Activated naive CD4-positive, alpha-beta T cell treated with anti-CD3 and anti-CD28 coated beads, Interleukin-2, amount 50 U/mL, for 16 hours (primary cell): ENCODE data around the gene IGF2BP3.
"Not testable (repeated sequence)": the region's sequence is repeated elsewhere in the genome, so short reads cannot be mapped to it uniquely, and the experiment has no call there.

ENCODE experiments used
- DNase-seq: peaks from one replicate; pipeline ENCODE4 v3.0.0-alpha.2; 2020

The IGF2BP3 gene

DNA sequence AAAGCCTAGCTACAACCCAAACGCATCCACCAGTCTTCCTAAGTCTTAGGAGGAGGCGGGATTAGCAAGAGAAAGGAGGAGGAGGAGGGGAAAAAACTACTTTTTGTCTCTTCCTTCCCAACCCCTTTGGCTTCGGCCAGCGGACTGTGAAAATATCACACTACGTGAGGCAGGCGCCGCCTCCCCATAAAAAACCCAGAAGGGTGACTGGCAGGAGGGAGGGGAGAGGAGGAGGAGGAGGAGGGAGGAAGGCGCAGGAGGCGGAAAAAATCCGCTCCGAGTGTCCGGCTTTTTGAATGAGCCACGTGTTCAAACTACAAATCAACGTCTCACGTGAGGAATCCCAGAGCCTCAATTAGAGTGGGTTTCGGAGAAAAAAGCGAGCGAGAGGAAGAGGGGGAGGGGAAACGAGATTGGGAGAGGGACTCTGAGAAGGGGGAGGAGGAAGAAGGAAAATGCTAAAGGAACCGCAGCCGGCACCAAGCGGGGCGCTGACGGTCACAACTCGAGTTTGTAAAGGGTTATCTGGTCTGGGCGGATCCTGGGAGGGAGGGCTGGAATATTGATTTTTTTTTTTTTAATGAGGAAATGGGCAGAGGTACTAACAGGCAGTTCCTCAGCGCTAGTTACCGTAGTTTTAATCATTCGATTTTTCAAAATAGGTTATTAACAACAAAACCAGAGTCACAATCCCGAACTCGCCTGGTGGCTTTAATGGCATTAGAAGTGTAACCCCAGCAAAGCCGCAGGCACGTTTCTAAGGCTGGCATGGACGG, at the start of gene IGF2BP3:
TSS of gene IGF2BP3 (minus strand) at position 162 of the 776 bp plus-strand sequence. CDS start 381 bp downstream, outside the sequence.
- peak; percentile 23 for DNase-seq

DNA sequence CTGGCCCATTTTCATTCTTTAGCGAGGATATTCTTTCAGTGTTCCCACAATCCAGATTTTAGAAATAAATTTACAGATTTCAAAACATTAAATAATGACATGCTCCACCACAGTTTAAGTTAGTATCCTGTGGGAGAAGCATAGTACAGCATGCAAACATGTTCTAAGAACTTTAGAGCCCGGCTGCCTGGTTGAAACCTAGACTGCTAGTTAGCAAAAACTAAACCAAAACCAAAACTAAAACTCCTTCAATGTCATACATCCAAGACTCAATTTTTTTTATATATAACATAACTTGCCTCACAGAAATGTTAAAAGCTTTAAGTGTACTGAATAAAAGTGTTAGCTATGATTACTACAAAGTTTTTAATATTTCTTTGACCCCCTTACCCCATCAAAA, 44.5 kb upstream of the IGF2BP3 start:
- no peak for DNase-seq

GRCh38 chr7:23513746-23514145, 43.5 kb upstream of the IGF2BP3 start:
- not testable (repeated sequence) for DNase-seq

- no peak for DNase-seq
Measured at GRCh38 chr7:23494009-23494408, 23.7 kb upstream of the IGF2BP3 start.

GRCh38 chr7:23491502-23491901, 21.2 kb upstream of the IGF2BP3 start:
- no peak for DNase-seq

DNA sequence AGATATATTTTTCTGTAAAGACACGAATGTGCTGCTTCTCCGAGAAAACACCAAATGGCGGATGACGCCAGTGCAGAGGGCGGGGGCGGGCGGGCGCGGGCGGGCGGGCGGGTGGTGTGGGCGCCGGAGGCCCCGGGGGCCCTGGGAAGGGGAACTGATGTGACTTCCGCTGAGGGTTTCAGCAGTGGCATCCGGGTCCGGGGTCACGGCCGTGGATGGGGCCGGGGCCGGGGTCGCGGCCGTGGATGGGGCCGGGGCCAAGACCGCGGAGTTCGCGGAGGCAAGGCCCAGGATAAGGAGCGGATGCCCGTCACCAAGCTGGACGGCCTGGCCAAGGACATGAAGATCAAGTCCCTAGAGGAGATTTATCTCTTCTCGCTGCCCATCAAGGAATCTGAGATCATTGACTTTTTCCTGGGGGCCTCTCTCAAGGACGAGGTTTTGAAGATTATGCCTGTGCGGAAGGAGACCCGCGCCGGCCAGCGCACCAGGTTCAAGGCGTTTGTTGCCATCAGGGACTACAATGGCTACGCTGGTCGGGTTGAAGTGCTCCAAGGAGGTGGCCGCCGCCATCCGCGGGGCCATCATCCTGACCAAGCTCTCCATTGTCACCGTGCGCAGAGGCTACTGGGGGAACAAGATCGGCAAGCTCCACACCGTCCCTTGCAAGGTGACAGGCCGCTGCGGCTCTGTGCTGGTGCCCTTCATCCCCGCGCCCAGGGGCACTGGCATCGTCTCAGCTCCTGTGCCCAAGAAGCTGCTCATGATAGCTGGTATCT, 20.3 kb upstream of the IGF2BP3 start:
- DNase-seq: peak; percentile 51

GRCh38 chr7:23488714-23489113, 18.4 kb upstream of the IGF2BP3 start:
- not testable (repeated sequence) for DNase-seq

DNA sequence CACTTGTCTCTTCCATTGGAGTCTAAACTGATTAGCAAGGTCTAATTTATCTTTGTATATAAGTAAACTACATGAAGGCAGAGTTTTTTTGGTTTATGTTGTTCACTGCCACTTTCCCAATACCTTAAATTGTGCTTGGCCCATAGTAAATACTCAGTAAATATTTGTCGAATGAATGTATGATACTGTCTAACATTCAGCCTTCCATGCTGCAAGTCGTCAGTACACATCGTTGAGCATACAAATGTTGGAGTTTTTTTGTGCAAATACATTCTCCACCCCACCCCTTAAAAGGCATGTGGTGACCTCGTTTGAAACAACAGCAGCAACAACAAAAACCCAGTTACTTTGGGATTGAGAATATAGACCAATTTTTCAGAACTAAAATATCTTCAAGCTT, 17.4 kb upstream of the IGF2BP3 start:
- DNase-seq: no peak

- no peak for DNase-seq
Measured at GRCh38 chr7:23486002-23486773, 15.9 kb upstream of the IGF2BP3 start.

DNA sequence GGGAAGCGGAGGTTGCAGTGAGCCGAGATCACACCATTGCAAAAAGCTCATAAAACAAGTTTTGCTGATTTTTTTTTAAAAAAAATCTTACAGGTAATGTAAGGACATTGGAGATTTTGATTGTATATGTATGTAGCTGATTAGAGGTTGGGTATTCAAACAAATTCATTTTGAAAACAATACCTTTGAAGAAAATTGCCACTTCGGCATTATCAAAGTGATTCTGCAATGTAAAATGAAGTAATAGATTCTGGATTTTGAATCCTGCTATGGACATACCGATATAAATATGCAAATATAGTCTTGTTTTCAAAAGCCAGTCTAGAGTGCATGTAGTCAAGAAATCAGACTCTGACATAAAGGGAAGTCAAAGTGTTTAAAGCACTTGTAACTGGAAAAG, 12.4 kb upstream of the IGF2BP3 start:
- no peak for DNase-seq

DNA sequence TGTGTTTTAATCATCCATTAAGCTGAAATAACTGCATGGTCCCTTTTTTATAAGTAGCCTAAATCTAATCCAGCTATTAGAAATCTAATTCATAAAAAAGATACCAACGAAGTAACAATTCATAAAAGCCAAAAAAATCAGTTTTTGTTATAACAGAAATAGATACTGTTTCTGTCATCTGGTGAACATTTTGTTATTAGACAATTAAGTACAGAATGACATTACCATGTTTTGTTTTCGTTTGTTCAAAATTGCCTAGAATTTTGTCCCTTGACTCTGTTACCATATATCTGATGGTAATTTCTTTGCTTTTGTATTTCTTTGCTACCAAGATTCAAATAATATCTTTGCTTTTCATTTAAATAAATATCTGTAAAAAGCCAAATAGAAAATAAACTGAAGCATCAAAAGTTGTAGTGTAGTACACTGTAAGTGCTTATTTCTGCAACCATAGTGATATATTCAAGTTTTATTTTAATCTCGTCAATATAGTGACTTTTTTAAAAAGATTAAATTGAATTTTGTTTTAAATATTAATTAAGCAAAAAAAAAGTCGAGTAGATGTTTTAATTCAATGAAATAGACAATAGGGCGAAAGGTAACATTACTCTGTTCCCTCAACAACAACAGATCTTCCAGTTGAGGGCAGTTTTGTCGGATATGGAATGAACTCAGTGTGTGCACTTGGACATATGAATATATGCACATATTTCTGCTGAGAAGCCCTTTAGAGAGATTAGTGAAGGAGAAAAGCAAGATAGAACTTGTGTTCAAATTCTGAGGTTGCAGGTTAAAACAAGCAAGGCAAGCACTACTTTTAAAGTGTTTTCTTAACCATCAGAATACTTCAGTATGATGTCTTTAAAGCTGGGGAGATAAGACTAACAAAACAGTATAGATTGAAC, 7.9 kb upstream of the IGF2BP3 start:
- no peak for DNase-seq

GRCh38 chr7:23477157-23477499, 6.8 kb upstream of the IGF2BP3 start:
- no peak for DNase-seq

GRCh38 chr7:23476286-23477156, 6.2 kb upstream of the IGF2BP3 start:
- no peak for DNase-seq

DNA sequence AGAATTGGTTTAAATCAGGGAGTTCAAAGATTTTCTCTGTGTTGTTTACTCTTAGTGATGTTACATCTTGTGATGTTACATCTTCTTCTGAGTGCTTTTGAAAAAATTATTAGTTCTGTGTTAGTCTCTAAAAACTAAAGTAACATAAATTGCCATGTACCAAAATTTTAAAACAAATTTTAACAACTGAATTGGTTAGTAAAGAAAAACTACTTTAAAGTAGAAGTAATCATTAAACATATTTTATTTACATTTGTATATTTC, 5.2 kb upstream of the IGF2BP3 start:
- no peak for DNase-seq

GRCh38 chr7:23474829-23475575, 4.7 kb upstream of the IGF2BP3 start:
- no peak for DNase-seq

DNA sequence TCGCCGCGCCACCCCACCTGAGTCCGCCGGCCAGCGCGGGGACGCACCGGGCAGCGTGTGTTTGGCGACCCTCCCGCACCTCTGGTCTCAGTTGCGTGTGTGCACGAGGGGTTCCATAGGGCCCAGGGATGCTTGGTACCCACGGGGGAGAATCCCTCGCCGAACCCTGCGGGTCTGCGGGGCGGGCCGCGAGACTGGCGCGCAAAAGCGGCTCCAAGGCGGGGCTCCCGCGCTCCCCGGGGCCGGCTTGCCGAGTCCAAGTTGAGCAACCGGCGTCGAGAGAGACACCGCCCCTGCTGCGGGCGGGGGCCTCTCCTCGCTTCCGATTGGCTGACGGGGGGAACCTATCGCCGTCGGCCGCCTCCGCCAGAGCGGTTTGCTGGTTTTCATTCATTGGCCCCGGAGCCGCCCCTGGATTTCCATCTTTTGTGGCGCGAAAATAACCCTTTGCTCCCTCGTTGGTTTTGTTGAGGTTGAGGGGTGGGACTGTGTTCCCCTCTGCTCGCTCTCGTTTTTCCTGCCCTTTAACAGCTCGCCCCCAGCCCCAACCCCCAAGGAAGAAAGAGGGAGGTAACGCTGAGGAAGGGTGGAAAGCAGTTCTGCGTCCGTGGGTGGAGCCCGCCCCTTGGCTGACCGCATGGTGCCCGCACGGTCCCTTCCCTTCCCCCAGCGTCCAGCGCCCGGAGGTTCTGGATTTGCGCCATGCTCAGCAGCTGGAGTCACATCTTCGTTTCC, 4.0 kb upstream of the IGF2BP3 start:
- peak; percentile 56 for DNase-seq

GRCh38 chr7:23473844-23474093, 3.5 kb upstream of the IGF2BP3 start:
- no peak for DNase-seq

DNA sequence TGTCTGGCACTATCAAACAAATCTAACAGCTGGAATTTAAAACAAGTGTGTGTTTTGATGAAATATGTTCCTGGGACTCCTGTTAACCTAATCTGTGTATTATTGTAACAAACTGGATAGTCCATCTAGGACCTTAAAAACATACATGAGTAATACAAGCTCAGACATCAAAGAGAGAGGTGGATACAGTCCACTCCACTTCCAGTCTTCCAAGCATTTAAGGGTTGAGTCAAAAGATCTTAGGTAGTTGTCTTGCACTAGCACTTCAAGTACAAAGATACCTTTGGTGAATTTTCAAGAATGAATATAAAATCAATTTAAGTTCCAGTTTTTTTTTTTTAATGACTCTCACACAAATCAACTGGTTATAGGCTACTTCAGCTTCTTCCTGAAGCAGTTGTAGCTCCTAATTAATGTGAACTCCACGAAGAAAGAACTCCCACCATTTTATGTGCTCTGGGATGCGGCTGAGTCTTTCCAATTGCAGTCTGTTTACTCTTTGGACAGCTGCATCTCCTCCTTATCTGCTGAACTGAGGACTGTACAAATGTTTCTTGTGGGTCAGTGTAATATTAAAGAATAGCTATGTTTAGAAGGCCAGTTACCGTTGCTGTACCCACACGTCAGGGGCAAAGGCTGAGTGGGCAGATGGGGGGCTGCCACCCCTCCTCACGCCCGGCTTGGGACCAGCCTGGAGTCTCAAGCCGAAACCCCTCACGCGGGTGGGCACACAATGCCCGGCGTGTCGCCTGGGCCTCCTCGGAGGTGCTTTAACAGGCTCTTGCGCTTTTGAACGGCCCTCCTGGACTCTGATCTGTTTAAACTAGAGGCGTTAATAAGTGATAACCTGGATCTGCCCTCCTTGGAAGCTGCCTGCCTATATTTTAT, 2.9 kb upstream of the IGF2BP3 start:
- no peak for DNase-seq

DNA sequence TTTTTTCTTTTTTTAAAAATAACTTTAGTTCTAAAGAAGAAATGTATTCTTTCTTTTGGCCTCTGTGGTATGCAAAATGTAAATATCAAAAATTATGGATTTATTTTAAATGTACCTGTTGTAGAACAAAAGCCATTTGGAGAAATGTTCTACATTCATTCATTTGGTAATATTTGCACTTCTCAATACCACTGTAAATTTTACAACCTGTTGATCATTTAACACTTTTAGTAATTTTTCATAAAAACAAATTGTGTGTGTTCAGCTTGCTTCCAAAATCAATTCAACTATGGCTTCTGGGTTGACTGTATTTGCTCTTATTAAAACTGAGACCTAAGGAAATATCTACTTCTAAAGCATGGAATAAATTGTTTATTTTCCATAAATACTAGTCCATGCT, 2.3 kb upstream of the IGF2BP3 start:
- DNase-seq: no peak

DNA sequence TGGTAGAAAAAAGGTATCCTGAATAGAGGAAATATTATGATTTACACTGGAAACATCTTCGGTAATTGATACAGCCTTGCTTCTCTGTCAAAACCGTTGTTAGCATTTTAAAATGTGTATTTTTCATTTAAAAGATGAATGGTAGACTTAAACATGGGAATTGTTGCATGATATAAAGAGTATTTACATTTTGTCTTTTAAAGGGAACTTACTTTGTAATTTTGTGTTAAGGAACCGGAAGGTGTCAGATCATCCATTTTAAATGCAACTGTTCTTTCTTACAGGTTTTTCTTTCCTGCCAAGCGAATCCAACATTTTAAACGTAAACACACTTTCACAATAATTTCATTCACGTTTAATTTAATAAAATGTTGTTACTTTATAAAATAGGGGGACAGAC, 1.8 kb upstream of the IGF2BP3 start:
- no peak for DNase-seq
